Activated T-helper 9 cell treated with anti-CD3 and anti-CD28 coated beads, Interleukin-2, amount 50 U/mL, for 16 hours (primary cell): ENCODE results near the gene GSDME.

ENCODE experiments used
- DNase-seq: peaks from one replicate; pipeline ENCODE4 v3.0.0-alpha.2; 2020; ENCODE audit warnings: low read depth

Gene GSDME

DNA sequence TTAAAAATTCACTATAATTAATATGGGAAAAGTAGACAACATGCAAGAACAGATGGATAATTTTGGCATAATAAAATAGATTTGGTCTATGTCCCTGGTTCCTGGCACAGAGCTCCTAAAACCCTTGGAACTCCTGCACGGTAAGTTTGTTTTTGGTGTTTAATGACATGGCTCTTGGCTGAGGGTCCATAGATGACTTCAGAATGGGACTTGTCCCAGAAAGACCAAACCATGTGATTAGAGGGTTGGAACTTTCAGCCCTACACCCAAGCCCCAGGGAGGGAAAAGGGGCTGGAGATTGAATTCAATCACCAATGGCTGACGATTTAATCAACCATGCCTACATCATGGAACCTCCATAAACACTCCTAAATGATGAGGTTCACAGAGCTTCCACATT, 12.6 kb upstream of the GSDME start:
- no peak for DNase-seq

DNA sequence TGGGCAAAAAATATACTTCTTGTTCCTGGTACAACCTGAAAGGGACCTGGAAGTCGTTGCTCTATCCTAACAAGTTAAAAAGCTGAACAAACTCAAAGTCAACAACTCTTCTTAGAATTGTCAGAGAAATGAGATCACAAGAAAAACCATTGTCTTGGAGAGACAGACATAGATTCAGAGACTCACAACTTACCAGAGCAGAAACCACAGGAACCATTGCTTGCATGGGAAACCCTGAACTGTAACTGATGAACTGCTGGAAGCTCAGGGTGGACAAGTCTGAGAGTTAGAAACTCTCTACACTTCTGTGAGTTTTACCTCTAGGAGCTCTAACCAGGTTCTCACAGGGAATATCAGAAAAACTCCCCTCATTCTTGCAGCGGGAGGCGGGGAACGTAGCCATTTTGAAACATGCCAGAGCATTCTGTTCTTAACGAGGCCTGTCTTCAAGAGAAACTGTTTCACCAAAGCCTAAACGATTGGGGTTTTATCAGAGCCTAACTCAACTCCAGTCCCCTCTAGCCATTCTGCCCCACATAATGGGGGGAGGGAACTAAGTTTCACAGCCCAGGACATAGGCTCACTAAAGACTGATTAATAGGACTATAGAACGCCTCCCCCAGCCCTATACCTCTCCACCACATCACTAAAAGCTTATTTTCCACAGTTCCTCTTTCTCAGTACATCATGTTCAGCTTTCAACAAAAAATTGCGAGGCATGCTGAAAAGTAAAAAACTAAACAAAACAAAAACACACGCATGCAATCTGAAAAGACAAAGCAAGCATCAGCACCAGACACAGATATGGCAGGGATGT, 12.0 kb upstream of the GSDME start:
- no peak for DNase-seq

DNA sequence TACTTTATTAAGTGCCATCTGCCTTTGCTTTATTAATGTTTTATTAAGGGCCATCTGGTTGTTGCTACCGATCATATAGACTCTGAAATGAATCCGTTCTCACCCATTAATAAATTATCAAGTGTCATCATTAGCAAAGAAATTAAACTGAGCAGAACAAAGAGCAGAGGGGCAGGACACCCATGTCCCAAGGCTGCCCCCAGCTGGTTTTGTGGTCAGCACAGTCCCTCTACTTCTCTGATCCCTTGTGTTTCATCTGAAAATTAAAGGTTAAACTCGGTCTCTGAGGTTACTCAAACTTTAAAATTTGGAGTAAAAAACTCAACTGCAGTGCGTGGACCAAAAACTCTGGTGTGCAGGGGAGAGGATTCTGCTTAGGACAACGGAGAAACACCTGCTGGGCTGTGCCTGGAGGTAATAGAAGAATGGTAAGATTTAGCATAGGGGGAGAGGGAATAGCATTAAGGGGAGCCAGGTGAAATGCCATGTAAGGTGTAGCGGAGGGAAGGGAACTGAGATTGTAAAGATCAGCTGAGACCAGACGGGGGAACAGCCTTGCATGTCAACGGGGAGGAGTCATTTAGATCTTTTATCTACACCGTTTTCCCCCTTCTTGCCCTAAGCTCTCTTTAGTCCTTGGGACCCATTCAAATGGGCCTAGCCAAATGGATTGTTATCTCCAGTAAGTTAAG, 10.8 kb upstream of the GSDME start:
- no peak for DNase-seq

DNA sequence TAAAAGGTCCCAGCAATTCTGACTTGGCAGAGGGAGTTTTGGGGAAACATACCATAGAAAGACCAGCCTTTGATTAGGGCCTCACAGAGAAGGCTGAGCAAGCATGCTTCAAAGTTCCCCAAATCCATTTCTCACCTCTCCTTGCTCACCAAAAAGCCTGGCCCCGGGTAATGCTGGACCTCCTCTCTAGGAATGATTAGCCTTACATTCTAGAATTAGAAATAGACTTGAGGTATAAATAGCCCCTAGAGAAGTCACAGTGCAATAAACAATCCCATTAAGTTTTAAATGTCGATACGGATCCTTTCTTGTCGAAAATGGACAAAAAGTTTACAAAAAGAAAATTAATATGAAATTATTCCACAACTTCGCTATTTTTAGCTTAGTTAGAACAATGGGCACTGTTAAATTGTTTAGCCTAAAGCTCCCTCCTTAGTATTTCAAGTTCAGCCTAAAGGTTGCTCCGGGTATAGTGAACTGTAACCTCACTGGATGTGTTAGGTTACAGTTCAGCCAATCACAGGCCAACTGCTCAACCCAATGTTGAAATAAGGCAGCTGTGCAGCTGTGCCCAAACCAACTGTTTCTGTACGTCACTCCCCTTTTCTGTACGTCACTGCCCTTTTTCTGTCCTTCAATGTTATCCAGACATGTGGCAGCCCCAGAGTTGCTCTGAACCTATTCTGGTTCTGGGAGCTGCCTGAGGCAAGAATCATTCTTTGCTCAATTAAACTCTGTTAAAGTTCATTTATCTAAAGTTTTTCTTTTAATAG, 7.9 kb upstream of the GSDME start:
- no peak for DNase-seq

DNA sequence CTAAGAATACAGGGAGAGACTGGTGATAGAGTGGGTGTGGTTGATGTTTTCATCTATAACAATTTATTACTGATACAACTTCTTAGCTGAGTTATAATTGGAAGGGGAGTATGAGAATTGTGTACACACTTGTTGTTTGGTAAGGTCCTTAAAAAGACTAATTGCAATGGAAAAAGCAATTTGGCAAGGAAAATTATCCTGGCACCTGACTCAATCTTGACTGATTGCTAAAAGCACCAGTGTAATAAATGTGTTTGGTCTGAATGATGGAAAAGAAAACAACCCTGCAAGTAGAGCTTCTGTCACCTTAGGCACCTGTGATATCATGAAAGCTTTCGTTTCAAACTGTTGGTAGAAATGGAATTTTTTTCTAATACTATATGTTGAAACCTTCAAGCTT, 6.7 kb upstream of the GSDME start:
- no peak for DNase-seq

DNA sequence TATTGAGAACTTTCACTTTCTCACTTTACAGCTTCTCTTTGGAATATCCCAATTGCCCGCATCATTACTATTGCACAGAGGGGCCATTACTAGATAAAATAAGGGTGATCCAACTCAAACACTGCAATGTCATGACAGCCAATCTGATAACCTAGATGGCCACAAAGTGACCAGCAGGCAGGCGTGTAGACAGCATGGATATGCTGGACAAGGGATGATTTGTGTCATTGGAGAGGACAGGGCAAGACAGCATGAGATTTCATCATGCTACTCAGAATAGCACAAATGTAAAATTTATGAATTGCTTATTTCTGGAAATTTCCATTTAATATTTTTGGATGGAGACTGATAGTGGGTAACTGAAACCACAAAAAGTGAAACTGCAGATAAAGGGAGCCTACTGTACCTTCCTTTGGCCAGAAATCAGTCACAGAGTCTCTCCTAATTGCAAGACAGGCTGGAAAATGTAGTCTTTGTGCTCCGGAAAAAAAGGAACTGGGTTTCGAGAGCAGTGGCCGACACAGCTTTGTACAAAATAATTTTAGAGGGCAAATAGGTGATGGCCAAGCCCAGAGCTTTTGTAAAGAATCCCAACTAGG, 6.1 kb upstream of the GSDME start:
- DNase-seq = no peak

DNA sequence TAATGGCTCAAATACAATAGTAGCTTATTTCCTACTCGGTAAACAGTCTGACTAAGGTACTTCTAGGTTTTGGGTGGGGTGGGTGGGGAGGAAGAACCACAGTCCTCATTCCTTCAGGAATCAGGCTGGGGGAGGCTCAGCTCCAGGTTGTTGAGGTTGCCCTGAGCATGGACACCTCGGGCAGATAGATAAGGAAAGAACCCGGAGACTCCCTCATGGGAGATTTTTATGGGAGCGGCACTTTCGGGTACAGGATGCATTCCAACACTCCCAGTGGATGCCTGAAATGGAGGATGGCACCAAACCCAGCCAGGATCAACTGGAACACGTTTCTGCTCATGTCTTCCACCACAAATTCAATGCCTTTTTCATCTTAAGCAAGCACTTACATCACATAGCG, 5.5 kb upstream of the GSDME start:
- DNase-seq = no peak

DNA sequence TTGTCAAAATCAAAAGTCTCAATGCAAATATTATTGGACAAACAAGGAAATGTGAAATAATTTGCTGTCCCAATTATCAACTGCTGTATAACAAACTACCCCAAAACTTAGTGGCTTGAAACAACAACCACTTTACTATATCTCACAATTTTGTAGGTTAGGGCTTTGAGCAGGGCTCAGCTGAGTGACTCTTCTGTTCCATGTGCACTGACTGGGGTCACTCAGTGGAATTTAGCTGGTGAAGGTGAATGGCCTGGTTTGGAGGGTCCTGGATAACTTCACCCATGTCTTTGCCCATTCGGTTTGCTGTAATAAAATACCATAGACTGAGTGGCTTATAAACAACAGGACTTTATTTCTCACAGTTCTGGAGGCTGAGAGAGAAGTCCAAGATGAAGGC, 3.7 kb upstream of the GSDME start:
- DNase-seq = no peak

DNA sequence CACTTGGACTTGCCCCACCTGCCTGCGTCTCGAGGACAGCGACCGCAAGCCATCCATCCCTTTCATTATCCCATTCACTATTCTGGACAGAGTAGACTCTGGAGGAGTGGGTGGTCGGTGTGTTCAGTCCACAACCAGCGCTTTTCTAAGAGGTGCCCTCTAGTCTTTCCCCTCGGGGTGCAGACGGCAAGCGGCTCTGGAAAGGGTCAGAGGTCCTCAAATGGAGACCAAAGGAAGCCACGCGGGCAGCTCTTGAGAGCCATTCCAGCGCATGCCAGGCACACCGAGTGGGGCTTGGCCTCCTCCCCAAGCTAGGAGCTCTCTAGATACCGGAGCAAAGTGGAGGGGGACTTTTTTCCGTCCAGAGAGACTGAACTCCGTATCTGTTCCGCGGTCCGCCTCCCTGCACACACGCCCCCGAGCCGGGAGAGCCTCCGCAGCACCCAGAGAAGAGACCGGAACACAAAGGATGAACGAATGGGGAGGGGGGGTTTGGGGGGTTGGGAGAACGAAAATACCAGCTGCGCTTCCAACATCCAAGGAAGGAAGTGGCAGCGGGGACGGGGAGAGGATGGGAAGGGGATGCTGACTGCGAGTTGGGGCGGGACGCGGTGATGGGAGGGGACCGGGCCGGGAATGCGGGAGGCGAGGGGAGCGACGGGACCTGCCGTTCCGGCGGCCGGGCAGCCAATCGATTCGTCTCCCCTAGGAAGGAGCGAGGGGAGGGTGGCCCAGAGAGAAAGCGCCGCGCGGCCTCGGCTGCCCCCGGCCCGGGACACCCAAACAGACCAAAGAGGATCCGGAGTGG, 515 bp downstream of the GSDME start:
- no peak for DNase-seq

DNA sequence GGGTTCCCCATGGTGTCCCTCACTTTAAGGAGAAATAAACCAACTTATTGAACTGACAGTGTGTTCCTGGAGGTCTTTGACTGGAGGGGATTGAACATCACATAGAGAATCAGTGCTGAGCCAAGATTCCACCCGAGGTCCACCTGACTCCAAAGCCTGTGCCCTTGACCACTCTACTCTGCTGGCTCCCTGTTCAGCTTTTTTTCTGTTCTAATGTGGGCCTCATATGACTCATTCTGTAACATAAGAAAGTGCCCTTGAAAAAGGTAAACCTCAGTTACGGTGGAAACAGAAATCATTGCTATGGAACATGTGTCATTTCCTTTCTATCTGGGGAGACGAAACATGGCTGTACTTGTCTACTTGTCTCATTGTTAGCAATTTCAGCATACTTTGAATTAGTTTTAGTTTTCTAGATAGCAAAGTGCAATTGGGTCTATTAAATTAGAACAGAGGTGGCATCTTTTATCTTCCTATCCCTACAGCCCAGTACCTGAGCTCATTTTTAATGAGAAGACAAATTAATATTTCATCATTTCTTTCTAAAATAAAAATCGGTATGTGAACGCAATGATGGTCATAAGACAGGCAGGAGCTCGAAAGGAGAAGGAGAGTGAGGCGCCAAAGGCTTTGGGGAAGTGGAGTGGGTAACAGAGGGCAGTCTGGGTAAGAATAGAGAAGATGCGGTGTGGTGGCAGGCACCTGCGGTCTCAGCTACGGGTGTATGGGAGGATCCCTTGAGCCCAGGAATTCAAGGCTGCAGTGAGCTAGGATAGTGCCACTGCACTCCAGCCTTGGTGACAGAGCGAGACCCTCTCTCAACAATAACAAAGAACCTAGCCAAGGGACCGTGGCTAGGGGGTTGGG, 1.5 kb downstream of the GSDME start:
- no peak for DNase-seq

DNA sequence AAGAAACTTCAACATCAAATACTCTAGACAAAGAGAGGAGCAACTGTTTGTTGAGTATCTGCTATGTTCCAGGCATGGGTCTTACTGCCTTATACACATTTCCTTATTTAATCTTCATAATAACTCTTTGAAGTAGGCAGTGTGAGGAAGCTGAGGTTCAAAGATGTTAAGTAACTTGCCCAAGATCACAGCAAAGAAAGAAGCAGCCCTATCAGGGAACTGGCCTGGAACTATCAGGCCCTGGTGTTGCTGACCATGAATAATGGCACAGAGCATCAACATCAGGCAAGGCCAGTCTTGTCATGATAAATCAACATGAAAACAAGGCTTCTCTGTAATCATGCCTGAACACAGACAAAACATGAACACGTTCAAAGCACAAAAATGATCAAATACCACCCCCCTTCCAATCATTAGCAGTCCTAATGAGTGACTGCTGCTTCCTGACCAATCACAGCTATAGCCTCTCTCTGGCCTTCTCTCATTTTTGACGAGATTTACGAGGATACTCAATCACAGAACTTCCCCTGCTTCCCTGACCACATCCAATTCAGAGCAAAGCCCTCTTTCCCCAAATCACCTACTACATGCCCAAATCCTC, 2.3 kb downstream of the GSDME start:
- DNase-seq = no peak

DNA sequence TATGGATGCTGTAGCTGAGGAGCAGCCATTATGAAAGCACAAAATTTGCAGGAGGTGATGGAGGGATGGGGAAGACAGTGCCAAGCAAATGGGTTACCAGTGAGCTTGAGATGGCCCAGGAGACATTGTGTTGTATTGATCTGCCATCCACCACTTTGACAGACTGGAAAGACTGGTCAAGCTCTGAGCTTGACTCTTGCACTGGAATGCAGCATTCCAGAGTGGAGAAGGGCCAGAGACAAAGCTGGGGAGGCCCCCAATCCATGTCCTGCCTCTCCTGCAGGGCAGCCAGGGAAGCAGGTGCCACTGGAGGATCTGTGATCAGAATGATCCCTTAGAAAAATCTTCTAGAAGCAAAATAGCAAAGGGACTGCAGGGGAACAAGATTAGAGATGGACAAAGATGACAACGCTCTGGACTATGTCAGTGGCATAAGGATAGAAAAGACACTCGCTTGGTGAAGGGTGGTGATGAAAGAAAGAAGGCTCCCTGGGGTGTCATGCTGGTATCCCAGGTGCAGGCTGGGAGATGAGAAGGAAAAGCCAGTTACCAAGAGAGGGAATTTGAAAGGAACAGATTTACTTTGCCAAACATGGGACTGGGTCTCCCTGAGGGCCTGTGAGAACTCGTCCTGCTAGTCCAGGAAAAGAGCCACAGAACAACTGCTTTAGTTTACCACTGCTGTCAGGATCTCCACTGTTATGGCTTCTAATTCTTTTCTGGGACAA, 5.0 kb downstream of the GSDME start:
- no peak for DNase-seq

DNA sequence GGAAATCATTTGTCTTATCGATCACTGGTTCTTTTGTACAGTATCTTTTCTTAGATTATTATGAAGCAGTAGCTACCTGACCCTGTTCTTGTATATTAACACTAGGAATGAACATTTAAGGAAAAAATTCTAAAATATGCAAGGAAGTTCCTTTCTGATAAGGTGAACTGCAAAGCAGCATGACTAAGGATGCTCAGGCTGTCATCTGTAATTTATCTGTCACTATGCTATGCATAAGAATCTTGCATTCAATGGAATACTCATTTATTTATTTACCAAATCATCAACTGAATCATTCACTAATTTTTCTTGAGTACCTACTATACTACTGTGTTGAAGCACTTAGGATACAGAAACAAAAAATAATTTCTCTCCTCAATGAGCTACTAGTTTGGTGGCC, 5.8 kb downstream of the GSDME start:
- no peak for DNase-seq

DNA sequence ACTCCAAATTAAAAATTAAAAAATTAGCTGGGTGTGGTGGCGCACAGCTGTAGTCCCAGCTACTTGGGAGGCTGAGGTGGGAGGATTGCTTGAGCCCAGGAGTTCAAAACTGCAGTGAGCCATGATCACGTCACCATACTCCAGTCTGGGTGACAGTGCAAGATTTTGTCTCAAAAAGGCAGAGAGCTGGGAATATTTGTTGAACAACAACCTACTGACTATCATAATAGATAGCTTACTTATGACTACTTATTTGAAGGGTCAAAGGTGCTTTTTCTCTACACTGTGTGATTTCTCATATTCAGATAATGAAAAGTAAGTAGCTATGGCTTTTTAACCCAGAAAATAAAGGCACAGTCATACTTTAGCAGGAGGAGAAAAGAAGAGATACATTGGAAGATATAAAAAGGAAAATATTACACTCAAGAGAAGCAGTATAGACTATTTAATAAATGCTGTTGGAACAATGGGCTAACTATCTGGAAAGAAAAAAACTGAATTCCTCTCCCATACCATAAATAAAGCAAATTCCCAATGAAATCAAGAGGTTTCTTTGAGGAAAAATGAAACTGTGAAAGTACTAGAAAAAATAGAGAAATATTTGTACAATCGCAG, 6.7 kb downstream of the GSDME start:
- DNase-seq = no peak

DNA sequence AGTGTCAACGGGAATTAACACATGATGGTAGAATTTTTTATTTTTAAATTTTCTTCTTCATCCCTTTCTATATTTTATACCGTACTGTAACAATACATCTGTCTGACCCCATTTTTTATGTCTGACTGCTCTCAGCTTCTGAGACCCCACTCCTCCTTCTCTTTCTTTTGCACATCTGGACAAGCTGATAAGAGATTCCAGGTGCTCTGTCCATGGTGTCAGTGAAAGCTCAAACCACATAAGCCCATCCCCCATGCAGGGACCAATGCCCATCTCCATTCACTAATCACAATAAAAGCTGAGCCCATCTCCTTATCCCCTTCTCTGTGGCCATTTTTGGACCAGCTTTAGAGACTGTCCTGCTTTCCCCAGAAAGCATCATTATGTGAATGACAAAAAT, 8.7 kb downstream of the GSDME start:
- DNase-seq = no peak

DNA sequence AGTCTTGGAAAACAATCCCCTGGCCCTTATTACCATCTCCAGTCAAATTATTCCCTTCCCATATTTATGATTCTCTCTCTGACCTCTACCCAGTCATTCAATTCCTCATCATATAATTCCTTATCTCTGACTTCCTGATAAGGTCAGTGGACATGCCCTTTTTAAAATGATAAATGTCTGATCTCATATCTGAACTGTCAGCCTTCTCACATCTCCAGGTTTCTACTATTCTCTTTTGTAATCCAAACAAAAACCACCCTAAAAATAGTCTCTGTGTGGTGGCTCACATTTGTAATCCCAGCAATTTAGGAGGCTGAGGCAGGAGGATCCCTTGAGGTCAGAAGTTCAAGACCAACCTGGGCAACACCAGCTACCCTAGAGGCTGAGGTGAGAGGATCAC, 11.9 kb downstream of the GSDME start:
- DNase-seq = no peak

DNA sequence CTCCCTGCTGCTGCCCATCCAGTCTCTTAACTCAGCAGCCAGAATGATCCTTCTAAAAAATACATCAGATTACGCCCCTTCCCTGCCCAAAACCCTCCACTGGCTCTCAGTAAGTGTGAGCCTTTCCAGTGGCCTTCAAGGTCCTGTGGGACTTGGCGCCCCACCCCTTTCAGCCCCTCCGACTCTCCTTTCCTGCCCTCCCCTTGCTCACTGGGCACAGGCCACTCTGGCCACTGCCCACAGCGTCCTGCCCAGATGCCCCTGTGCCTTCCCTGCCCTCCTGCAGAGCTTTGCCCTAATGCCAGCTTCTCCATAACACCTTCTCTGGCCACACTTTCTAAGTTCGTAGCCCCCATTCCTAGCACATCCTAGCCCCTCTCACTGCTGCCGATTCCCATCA, 13.8 kb downstream of the GSDME start:
- DNase-seq = no peak

DNA sequence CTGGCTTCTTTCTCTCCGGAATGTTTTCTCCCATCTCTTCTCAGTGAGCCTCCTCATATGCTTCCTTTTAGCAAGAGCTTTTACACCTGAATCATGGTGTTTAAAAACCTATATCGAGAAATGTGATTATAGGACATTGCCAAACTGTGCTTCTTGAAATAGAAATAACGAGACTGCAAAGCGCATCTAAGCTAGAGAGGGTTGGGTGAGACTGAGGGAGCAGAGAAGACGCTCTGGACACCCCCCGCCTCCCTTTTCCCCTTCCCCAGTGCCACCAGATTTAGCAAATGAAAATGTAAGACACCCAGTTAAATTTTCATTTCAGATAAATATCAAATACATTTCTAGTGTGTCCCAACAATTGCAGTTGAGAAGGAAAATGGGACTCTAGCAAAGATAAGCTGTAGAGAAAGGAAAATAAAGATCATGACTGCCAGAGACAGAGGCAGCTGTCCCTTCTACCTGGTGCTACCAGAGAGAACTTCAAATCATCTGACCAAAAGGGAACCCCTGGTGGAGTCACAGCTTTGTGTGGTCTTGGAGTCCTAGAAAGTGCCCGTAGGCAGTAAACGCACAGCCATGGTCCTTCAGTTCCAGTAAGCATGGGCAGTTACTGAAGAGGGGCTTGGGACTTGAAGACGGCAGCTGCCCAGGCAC, 14.6 kb downstream of the GSDME start:
- DNase-seq = no peak
